ENCODE data around the gene PAIP1.

DNA sequence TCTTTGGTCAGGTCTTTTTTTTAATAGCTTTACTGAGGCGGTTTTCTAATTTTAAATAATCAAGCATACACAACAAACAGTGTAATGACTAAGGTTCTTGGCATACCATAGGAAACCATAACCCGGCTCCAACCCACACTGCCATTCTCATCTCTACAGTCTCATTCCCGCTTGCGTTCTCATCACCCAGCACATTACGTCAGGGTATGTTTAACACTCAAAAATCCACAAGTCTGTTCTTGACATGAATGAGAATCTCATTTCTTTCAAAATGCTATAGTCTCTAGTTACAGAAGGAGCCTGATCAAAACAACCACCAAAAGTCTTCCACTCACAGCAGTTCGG is 42.4 kb downstream of the PAIP1 start:
- TF ChIP-seq, protein P1, sequence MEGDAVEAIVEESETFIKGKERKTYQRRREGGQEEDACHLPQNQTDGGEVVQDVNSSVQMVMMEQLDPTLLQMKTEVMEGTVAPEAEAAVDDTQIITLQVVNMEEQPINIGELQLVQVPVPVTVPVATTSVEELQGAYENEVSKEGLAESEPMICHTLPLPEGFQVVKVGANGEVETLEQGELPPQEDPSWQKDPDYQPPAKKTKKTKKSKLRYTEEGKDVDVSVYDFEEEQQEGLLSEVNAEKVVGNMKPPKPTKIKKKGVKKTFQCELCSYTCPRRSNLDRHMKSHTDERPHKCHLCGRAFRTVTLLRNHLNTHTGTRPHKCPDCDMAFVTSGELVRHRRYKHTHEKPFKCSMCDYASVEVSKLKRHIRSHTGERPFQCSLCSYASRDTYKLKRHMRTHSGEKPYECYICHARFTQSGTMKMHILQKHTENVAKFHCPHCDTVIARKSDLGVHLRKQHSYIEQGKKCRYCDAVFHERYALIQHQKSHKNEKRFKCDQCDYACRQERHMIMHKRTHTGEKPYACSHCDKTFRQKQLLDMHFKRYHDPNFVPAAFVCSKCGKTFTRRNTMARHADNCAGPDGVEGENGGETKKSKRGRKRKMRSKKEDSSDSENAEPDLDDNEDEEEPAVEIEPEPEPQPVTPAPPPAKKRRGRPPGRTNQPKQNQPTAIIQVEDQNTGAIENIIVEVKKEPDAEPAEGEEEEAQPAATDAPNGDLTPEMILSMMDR (IDR thresholded peaks at IDR 0.05; ENCODE audit: poor library complexity) = no peak
- TF ChIP-seq EZH2 (IDR thresholded peaks at IDR 0.05; ENCODE audit: borderline replicate concordance) = no peak
